Effector memory CD4-positive, alpha-beta T cell (primary cell): ENCODE data around the gene TEX2.

Experiments
- DNase-seq, 3 donors: peaks; one replicate each; pipeline ENCODE4 v3.0.0-alpha.2; 2020
- H3K27ac ChIP-seq: 2 replicates; pipeline ENCODE4 v1.7.0; 2013; ENCODE audit warnings: mild to moderate bottlenecking, low read length, moderate library complexity; ENCODE audit not compliant: insufficient read depth, poor library complexity, severe bottlenecking
- H3K27me3 ChIP-seq: replicated peaks from 2 replicates; pipeline ENCODE4 v1.7.0; 2013; ENCODE audit warnings: mild to moderate bottlenecking, low read length; ENCODE audit not compliant: insufficient read depth, control insufficient read depth, poor library complexity, severe bottlenecking
- H3K36me3 ChIP-seq: 2 replicates; pipeline ENCODE4 v1.7.0; 2013; ENCODE audit warnings: mild to moderate bottlenecking, low read length, moderate library complexity; ENCODE audit not compliant: control insufficient read depth, insufficient read depth
- H3K4me1 ChIP-seq: 2 replicates; pipeline ENCODE4 v1.7.0; 2013; ENCODE audit warnings: low read length, mild to moderate bottlenecking; ENCODE audit not compliant: control insufficient read depth, insufficient read depth, poor library complexity, severe bottlenecking
- H3K4me3 ChIP-seq: 2 replicates; pipeline ENCODE4 v1.7.0; 2013; ENCODE audit warnings: low read length, low read depth, mild to moderate bottlenecking; ENCODE audit not compliant: insufficient read depth, poor library complexity, severe bottlenecking
- H3K9me3 ChIP-seq: 2 replicates; pipeline ENCODE4 v1.7.0; 2013; ENCODE audit warnings: mild to moderate bottlenecking, low read length, moderate library complexity; ENCODE audit not compliant: control insufficient read depth

Gene TEX2

GRCh38 chr17:64131606-64132270, 131.3 kb downstream of the TEX2 start:
- no peaks in the 10 kb centered on the region for H3K36me3 ChIP-seq
- no peak overlapping the region for H3K27ac ChIP-seq
- H3K9me3 ChIP-seq = no peaks in the 10 kb centered on the region
- DNase-seq = no peak
- H3K27me3 ChIP-seq = no peaks in the 10 kb centered on the region
- peaks cover 13% of the 10 kb centered on the region for H3K4me1 ChIP-seq
- H3K4me3 ChIP-seq = no peak overlapping the region

- H3K4me1 ChIP-seq = peaks cover 22% of the 10 kb centered on the region
- H3K27me3 ChIP-seq = no peaks in the 10 kb centered on the region
- H3K36me3 ChIP-seq = no peaks in the 10 kb centered on the region
- peak overlapping the region; percentile 93 for H3K27ac ChIP-seq
- H3K4me3 ChIP-seq = peak overlapping the region; percentile 45
- peak; percentile 56 to 64 (median 60) for DNase-seq
- H3K9me3 ChIP-seq = no peaks in the 10 kb centered on the region
Measured at GRCh38 chr17:64130559-64131001, 132.5 kb downstream of the TEX2 start.

DNA sequence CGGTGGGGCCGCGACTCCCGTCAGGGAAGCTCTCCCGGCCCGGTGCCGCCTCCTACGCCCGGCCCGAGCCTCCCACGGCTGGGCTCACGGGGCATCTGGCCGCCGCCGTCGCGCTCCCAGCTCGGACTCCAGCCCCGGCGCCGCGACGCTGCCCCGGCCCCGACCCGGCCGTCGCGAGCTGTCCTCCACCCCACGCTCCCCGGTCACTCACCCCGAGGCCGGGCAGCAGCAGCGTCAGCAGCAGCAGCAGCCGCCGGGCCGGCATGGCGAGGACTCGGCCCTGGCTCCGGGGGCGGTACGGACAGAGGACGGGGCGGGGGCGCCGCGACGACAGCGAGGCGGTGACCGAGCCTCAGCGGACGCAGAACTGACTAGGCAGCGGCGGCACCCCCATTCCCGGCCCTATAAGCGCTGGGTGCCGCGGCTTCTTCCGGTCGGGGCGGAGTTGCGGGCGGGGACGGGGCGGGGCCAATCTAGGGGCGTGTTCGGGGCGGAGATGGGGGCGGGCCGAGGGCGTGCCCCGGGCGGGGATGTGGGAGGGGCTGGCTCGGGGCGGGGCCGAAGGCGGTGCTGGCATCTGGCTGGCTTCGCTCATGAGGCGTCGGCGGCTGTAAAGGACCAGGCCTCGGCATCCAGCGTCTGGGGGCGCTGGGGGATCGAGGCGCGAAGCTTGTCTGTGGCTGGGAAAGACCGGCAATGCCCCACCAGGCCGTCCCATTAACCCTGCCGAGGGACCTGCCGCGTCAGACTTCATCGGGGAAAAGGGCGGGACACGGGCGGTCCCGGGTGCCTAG, 133.1 kb downstream of the TEX2 start, which contains the start of gene ERN1:
Gene ERN1, minus strand, starts transcription at position 380 of the 794 bp plus-strand sequence. Its CDS starts 115 bp downstream, at position 265.
- peaks cover 22% of the 10 kb centered on the region for H3K4me1 ChIP-seq
- H3K36me3 ChIP-seq = no peaks in the 10 kb centered on the region
- H3K9me3 ChIP-seq = no peaks in the 10 kb centered on the region
- peak within 1 kb of the TSS; percentile 81 for H3K4me3 ChIP-seq
- peak; percentile 85 to 93 (median 90) for DNase-seq
- peak within 1 kb of the TSS; percentile 93 for H3K27ac ChIP-seq
- H3K27me3 ChIP-seq = no peaks in the 10 kb centered on the region

DNA sequence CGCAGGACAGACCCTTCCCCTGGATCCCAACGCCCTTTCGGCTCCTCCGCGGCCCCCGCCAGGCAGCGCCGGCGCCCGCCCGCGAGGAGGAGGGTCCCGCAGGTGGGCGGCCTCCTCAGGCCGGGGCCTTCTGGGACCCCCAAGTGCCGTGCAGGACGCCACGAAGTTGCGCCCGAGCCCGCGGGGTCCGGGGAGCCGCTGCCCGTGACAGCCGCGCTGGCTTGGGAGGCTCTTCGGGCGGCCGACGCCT, 133.6 kb downstream of the TEX2 start:
- Histone ChIP-seq H3K36me3 (no peaks in the 10 kb centered on the region), H3K27ac (peak overlapping the region; percentile 85)
- no peak for DNase-seq

GRCh38 chr17:64128787-64129514, 134.1 kb downstream of the TEX2 start:
- Histone ChIP-seq H3K9me3 (no peaks in the 10 kb centered on the region), H3K27me3 (no peaks in the 10 kb centered on the region), H3K4me1 (peaks cover 28% of the 10 kb centered on the region), H3K4me3 (peak overlapping the region; percentile 81), H3K36me3 (no peaks in the 10 kb centered on the region), H3K27ac (peak overlapping the region; percentile 85)
- DNase-seq = no peak

More for the DNA sequence above, 133.6 kb downstream of the TEX2 start:
- peak overlapping the region; percentile 81 for H3K4me3 ChIP-seq
- no peaks in the 10 kb centered on the region for H3K9me3 ChIP-seq
- H3K27me3 ChIP-seq = no peaks in the 10 kb centered on the region
- peaks cover 24% of the 10 kb centered on the region for H3K4me1 ChIP-seq

GRCh38 chr17:64126918-64127317, 136.1 kb downstream of the TEX2 start:
- Histone ChIP-seq H3K9me3 (no peaks in the 10 kb centered on the region), H3K36me3 (no peaks in the 10 kb centered on the region), H3K27ac (no peak overlapping the region), H3K4me1 (peaks cover 38% of the 10 kb centered on the region), H3K4me3 (peak overlapping the region; percentile 34), H3K27me3 (no peaks in the 10 kb centered on the region)
- no peak for DNase-seq

DNA sequence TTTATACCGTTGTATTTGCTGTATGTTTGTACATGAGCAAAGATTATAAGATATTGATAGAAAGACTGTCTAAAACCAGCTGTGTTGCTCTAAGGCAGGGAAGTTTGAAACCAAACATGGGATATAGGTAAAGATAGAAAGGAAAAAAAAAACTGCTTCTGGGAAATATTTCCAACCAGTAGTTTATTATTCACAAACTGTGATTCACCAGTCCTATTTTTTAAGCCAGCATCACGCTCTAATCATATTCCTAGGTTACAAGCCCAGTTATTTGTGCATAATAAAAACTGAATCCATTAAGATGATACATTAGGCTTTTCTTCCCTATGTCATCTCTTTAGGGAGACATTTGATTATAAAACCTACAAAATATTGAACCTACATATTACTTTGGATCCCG, 137.1 kb downstream of the TEX2 start:
- H3K9me3 ChIP-seq = no peaks in the 10 kb centered on the region
- DNase-seq = no peak
- peak overlapping the region; percentile 20 for H3K4me3 ChIP-seq
- no peak overlapping the region for H3K27ac ChIP-seq
- no peaks in the 10 kb centered on the region for H3K27me3 ChIP-seq
- peaks cover 38% of the 10 kb centered on the region for H3K4me1 ChIP-seq
- no peaks in the 10 kb centered on the region for H3K36me3 ChIP-seq

GRCh38 chr17:64124609-64125008, 138.5 kb downstream of the TEX2 start:
- H3K4me1 ChIP-seq = peaks cover 35% of the 10 kb centered on the region
- no peaks in the 10 kb centered on the region for H3K27me3 ChIP-seq
- no peak overlapping the region for H3K4me3 ChIP-seq
- no peak for DNase-seq
- H3K36me3 ChIP-seq = no peaks in the 10 kb centered on the region
- no peaks in the 10 kb centered on the region for H3K9me3 ChIP-seq
- no peak overlapping the region for H3K27ac ChIP-seq

- no peak for DNase-seq
- Histone ChIP-seq H3K4me1 (peaks cover 42% of the 10 kb centered on the region), H3K4me3 (no peak overlapping the region), H3K27me3 (no peaks in the 10 kb centered on the region), H3K27ac (no peak overlapping the region), H3K9me3 (no peaks in the 10 kb centered on the region), H3K36me3 (no peaks in the 10 kb centered on the region)
Measured at GRCh38 chr17:64123114-64123513, 139.9 kb downstream of the TEX2 start.
